CD14-positive monocyte (primary cell): ENCODE results near the gene TRA2A. TPM values are rescaled to one million over a fixed set of nuclear protein-coding genes. Genes with fewer than 3 reads are reported as not detected.

Source experiments
- DNase-seq, 3 donors: peaks; one replicate each; pipeline ENCODE4 v3.0.0-alpha.2; 2011 to 2022
- H2AFZ ChIP-seq: 2 replicates; pipeline ENCODE4 v1.6.0; 2012; ENCODE audit warnings: mild to moderate bottlenecking, low read depth, low read length, inconsistent platforms; ENCODE audit not compliant: insufficient read depth, poor library complexity, severe bottlenecking
- H3K27ac ChIP-seq, 2 donors: 1 replicate in 1 of 2; 2 replicates in 1 of 2; pipeline ENCODE4 v1.5.1; 2012 to 2013; ENCODE audit warnings: low read length in 2 of 2, control low read depth in 1 of 2, inconsistent platforms in 1 of 2, low read depth in 1 of 2, mild to moderate bottlenecking in 1 of 2
- H3K27me3 ChIP-seq, 2 donors: one replicate each; pipeline versions ENCODE4 v1.6.0 to v1.6.1; 2011 to 2013; ENCODE audit warnings: low read length in 2 of 2; ENCODE audit not compliant: control insufficient read depth in 2 of 2, insufficient read depth in 2 of 2
- H3K36me3 ChIP-seq, 2 donors: replicated peaks in 1 of 2; 1 replicate in 1 of 2; 2 replicates in 1 of 2; pipeline versions ENCODE4 v1.5.1 to v1.6.1; 2012 to 2013; ENCODE audit warnings: low read length in 2 of 2, control low read depth in 1 of 2, inconsistent platforms in 1 of 2, mild to moderate bottlenecking in 1 of 2; ENCODE audit not compliant: insufficient read depth in 2 of 2, control insufficient read depth in 1 of 2
- H3K4me1 ChIP-seq, 2 donors: 1 replicate in 1 of 2; 2 replicates in 1 of 2; pipeline versions ENCODE4 v1.5.1 to v1.6.1; 2012 to 2013; ENCODE audit warnings: low read length in 2 of 2, control low read depth in 1 of 2, inconsistent platforms in 1 of 2, mild to moderate bottlenecking in 1 of 2, moderate library complexity in 1 of 2; ENCODE audit not compliant: insufficient read depth in 2 of 2, control insufficient read depth in 1 of 2
- H3K4me2 ChIP-seq: replicated peaks from 2 replicates; pipeline ENCODE3; 2012; ENCODE audit warnings: low read length, moderate library complexity, mild to moderate bottlenecking; ENCODE audit not compliant: poor library complexity, severe bottlenecking; ENCODE audit errors: extremely low read depth
- H3K4me3 ChIP-seq, 3 experiments: fragments of 200-600 bp in 1 of 3; sonication (generic) in 1 of 3; replicated peaks in 1 of 3; 1 replicate in 2 of 3; 2 replicates in 1 of 3; pipeline ENCODE4 v1.5.1; 2011 to 2013; ENCODE audit warnings: low read length in 3 of 3, mild to moderate bottlenecking in 3 of 3, control low read depth in 2 of 3, low read depth in 2 of 3, inconsistent platforms in 1 of 3, moderate library complexity in 1 of 3
- H3K79me2 ChIP-seq: 2 replicates; pipeline ENCODE4 v1.6.0; 2012; ENCODE audit warnings: mild to moderate bottlenecking, control low read depth, inconsistent platforms, low read length, moderate library complexity; ENCODE audit not compliant: insufficient read depth
- H3K9ac ChIP-seq: 2 replicates; pipeline ENCODE4 v1.6.0; 2017; ENCODE audit warnings: low read length, mild to moderate bottlenecking; ENCODE audit not compliant: insufficient read depth, poor library complexity, severe bottlenecking
- H3K9me3 ChIP-seq, 2 donors: replicated peaks in 1 of 2; 1 replicate in 1 of 2; 2 replicates in 1 of 2; pipeline versions ENCODE4 v1.5.1 to v1.6.1; 2012 to 2013; ENCODE audit warnings: low read length in 2 of 2, control low read depth in 1 of 2; ENCODE audit not compliant: control insufficient read depth in 1 of 2, insufficient read depth in 1 of 2
- H4K20me1 ChIP-seq: 2 replicates; pipeline ENCODE4 v1.6.0; 2012; ENCODE audit warnings: mild to moderate bottlenecking, low read length, control low read depth, moderate library complexity; ENCODE audit not compliant: insufficient read depth
- H3K27ac Mint-ChIP-seq, 7 donors: one replicate each; pipeline ENCODE4 v1.8.0; 2020; ENCODE audit warnings: mild to moderate bottlenecking in 7 of 7, mixed read lengths in 7 of 7, moderate library complexity in 6 of 7, inconsistent platforms in 2 of 7
- H3K27me3 Mint-ChIP-seq, 3 donors: one replicate each; pipeline ENCODE4 v1.8.0; 2021 to 2022; ENCODE audit warnings: low read depth in 3 of 3, mild to moderate bottlenecking in 3 of 3, mixed read lengths in 3 of 3, moderate library complexity in 3 of 3, inconsistent platforms in 1 of 3
- H3K36me3 Mint-ChIP-seq, 2 donors: one replicate each; pipeline ENCODE4 v1.8.0; 2020; ENCODE audit warnings: mixed read lengths in 2 of 2, inconsistent platforms in 1 of 2, mild to moderate bottlenecking in 1 of 2
- H3K4me1 Mint-ChIP-seq: one replicate; pipeline ENCODE4 v1.8.0; 2020; ENCODE audit warnings: mild to moderate bottlenecking, mixed read lengths
- H3K4me3 Mint-ChIP-seq, 2 donors: one replicate each; pipeline ENCODE4 v1.8.0; 2020; ENCODE audit warnings: mild to moderate bottlenecking in 2 of 2, mixed read lengths in 2 of 2, moderate library complexity in 1 of 2
- H3K9me3 Mint-ChIP-seq, 7 donors: one replicate each; pipeline ENCODE4 v1.8.0; 2020 to 2022; ENCODE audit warnings: mixed read lengths in 7 of 7, mild to moderate bottlenecking in 6 of 7, moderate library complexity in 6 of 7, inconsistent platforms in 2 of 7
- WGBS: methylation state at CpG from one replicate; pipeline ENCODE4 v1.1.5; 2013; ENCODE audit warnings: missing lambda C conversion rate; ENCODE audit not compliant: insufficient coverage; 5-methylcytosine and 5-hydroxymethylcytosine counted together
- intact Hi-C, 2 donors: fragments of 100-400 bp; cut with micrococcal nuclease; formaldehyde crosslinking; loops; one replicate each; pipeline versions ENCODE4 v1.15.0 to v1.15.1; 2023
- polyA plus RNA-seq, 3 donors: library from polyadenylated mRNA; depleted of rRNA in 1 of 3; unstranded in 2 of 3; stranded (reverse) in 1 of 3; fragments of 300-500 nt in 2 of 3; fragments of >200 nt in 1 of 3; fragmentation: Illumina TruSeq in 2 of 3; gene quantifications; 1 replicate in 2 of 3; 2 replicates in 1 of 3; pipeline ENCODE4 v1.2.3, GENCODE V29; 2012 to 2021
- small RNA-seq: library from RNA; depleted of rRNA; stranded (forward); fragments of <200 nt; gene quantifications from one replicate; pipeline ENCODE3, GENCODE V24; 2012; ENCODE audit warnings: low read depth; ENCODE audit not compliant: insufficient read length
- TF ChIP-seq, protein P1 (sequence below): fragments of 200-600 bp; IDR thresholded peaks from one replicate; pipeline ENCODE4 v1.8.0; 2022; ENCODE audit warnings: antibody characterized with exemption, mild to moderate bottlenecking

Gene TRA2A
- polyA plus RNA-seq, 3 donors: 31.2 to 92.8 (median 46.6) TPM

DNA sequence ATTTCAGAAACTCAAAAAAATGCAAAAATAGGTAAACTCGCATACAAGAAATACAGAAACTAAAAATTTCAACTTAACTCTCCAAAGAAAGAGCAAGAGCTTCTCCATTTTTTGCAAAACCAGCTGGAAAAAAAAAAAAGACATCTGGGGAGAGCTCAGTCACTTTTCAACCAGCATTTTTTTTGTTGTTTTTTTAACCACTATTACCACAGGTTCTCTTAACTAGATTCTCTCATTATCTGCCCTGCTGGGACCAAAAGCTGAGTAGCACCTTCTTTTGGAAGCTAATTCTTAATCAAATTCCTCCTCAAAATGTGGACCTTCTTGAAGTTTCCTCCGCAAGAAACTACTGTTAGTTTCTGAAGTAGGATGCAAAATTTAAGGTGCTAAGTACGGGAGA lies 75.7 kb downstream of the TRA2A start:
- Mint-ChIP-seq H3K4me1 (no peaks in the 10 kb centered on the region), H3K36me3 (no peaks in the 10 kb centered on the region), H3K27me3 (peaks cover 32 to 65% (median 44%) of the 10 kb centered on the region in 3 donors), H3K4me3 (no peak overlapping the region), H3K27ac (no peak overlapping the region), H3K9me3 (peaks cover 0 to 2% (median 0%) of the 10 kb centered on the region in 7 donors)
- Histone ChIP-seq H3K36me3 (no peaks in the 10 kb centered on the region), H3K4me3 (no peak overlapping the region), H3K27me3 (peaks cover 13 to 27% of the 10 kb centered on the region in 2 donors), H3K79me2 (no peaks in the 10 kb centered on the region), H3K4me2 (no peak overlapping the region), H3K4me1 (no peaks in the 10 kb centered on the region), H3K27ac (no peak overlapping the region), H3K9ac (no peak overlapping the region), H2AFZ (no peak overlapping the region), H4K20me1 (no peaks in the 10 kb centered on the region), H3K9me3 (no peaks in the 10 kb centered on the region)
- intact Hi-C loops: no loop called here
- no peak for DNase-seq
- no CpG with 5 or more reads among the region's 3 CpGs for WGBS
- TF ChIP-seq, protein P1, sequence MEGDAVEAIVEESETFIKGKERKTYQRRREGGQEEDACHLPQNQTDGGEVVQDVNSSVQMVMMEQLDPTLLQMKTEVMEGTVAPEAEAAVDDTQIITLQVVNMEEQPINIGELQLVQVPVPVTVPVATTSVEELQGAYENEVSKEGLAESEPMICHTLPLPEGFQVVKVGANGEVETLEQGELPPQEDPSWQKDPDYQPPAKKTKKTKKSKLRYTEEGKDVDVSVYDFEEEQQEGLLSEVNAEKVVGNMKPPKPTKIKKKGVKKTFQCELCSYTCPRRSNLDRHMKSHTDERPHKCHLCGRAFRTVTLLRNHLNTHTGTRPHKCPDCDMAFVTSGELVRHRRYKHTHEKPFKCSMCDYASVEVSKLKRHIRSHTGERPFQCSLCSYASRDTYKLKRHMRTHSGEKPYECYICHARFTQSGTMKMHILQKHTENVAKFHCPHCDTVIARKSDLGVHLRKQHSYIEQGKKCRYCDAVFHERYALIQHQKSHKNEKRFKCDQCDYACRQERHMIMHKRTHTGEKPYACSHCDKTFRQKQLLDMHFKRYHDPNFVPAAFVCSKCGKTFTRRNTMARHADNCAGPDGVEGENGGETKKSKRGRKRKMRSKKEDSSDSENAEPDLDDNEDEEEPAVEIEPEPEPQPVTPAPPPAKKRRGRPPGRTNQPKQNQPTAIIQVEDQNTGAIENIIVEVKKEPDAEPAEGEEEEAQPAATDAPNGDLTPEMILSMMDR: no peak

DNA sequence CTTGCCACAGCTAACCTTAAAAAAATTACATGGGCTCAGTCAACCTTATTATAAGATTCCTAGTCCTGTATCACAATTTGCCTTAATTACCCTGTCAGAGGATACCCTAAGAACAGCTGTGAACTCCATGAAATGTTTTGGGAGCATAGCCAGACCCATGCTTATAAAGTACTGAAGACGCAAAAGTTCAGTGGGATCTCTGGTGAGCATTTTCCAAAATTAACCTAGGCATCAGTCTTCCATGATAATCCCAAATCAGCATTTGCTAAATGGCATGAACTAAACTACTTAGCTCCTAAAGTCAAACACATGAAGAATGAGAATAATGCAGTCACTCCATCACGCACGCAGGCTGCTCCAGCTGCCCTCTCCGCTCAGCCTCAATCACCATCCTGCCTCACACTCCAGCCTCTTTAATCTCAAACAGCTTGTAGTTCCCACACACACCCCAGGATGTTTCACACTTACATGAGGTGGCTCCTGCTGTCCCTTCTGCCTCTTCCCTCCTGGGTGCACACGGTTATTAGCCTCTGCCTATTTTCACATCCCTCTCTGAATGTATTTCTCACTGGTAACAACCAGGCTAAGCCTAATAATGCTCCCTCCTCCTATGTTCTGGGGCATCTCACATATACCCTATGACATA lies 76.8 kb downstream of the TRA2A start:
- Mint-ChIP-seq H3K36me3 (no peaks in the 10 kb centered on the region), H3K4me3 (peak overlapping the region in 1 of 2 donors; percentile 37), H3K27ac (peak overlapping the region in 1 of 7 donors; percentile 1), H3K4me1 (no peaks in the 10 kb centered on the region), H3K9me3 (peaks cover 0 to 2% (median 0%) of the 10 kb centered on the region in 7 donors), H3K27me3 (peaks cover 23 to 60% (median 34%) of the 10 kb centered on the region in 3 donors)
- Histone ChIP-seq H4K20me1 (no peaks in the 10 kb centered on the region), H3K4me2 (no peak overlapping the region), H3K79me2 (no peaks in the 10 kb centered on the region), H2AFZ (no peak overlapping the region), H3K9ac (no peak overlapping the region), H3K27me3 (peaks cover 8 to 21% of the 10 kb centered on the region in 2 donors), H3K36me3 (no peaks in the 10 kb centered on the region), H3K4me1 (no peaks in the 10 kb centered on the region), H3K9me3 (no peaks in the 10 kb centered on the region), H3K27ac (no peak overlapping the region), H3K4me3 (no peak overlapping the region)
- 80% methylated on average over 5 of the region's 5 CpGs for WGBS
- TF ChIP-seq, protein P1: no peak
- intact Hi-C loops: no loop called here
- no peak for DNase-seq

Small RNAs within 50 kb of the gene (small RNA-seq; reads per million reads assigned to genes)
- gene AC079780.1 (not detected), gene RF00019 (not detected)

Other genes starting within 250 kb of the TRA2A start
- gene MALSU1, start 232.6 kb downstream of the TRA2A start, polyA plus RNA-seq: 10 to 100 TPM; 16.8 to 41.5 (median 41.4) TPM
- gene IGF2BP3, start 61.5 kb downstream of the TRA2A start, polyA plus RNA-seq: 1 to 10 TPM in 2 of 3 donors, under 1 TPM in 1; 0.60 to 5.3 (median 3.2) TPM
- gene CCDC126, start 65.4 kb upstream of the TRA2A start, polyA plus RNA-seq: 10 to 100 TPM in 2 of 3 donors, 1 to 10 TPM in 1; 3.5 to 20.1 (median 17.4) TPM
- gene FAM221A, start 148.2 kb upstream of the TRA2A start, polyA plus RNA-seq: 1 to 10 TPM; 1.4 to 7.8 (median 2.1) TPM
- under 1 TPM in 1 of 3 donors, not detected in 2; 0.11 TPM for gene STK31, start 178.2 kb upstream of the TRA2A start, polyA plus RNA-seq